Measurements from ENCODE around the gene PLXNA2.

Gene PLXNA2

DNA sequence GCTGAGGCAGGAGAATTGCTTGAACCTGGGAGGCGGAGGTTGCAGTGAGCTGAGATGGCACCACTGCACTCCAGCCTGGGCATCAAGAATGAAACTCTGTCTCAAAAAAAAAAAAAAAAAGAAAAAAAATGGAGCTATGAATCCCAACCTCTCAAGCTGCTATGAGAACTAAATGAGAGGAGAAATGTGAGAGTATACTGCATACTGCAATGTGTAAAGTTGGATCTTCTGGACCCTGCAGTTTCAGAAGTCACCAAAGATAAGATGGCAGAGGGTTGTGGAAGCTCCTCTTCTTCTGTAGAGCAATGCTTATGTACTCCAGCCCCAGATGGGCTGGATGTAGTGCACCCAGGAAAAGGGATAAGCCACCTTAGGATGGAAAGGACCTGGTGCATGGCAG is 55.6 kb downstream of the PLXNA2 start:
- no peaks in the 10 kb centered on the region for H3K9me3 ChIP-seq (ENCODE audit: control extremely low read depth in 1 of 5, control insufficient read depth in 4 of 5, insufficient read depth in 2 of 5, low read depth in 1 of 5, low read length in 4 of 5)

DNA sequence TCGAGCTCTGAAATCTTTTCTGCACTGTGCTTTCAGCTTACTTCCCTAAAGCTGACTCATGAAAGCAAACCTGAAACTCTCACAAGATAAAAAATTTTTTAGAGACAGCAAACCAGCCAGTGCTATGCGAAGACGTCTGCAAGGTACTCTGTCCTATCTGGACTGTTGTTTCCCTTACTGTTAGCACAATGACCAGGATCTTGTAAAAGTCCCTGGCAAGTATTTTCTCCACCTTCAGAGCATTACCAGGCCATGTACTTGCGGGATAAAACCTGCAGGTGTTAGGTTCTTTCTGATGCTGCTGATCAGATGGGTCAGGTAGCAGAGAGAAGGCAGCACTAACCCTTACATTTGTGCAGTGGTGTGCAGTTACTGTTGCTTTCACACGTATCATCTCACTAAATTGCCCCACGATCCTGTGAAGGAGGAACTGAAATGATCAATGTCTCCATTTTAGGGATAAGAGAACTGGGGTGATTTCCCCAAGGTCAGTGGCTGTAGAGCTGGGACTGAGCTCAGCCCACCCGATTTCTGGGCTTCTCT is 56.6 kb downstream of the PLXNA2 start:
- CTCF ChIA-PET, result interaction anchor here (0.6 to 1.6 kb wide), 6 partner anchors 9 to 303 kb away, joined by 3 to 6 read pairs (median 4); no protein-coding TSS in a partner anchor

More for the DNA sequence above, 55.6 kb downstream of the PLXNA2 start:
- Histone ChIP-seq H3K4me1 (ENCODE audit: control extremely low read depth in 1 of 4, control insufficient read depth in 4 of 4, insufficient read depth in 4 of 4, low read length in 3 of 4) (peaks cover 0 to 24% (median 10%) of the 10 kb centered on the region in 4 experiments), H3K4me3 (ENCODE audit: control insufficient read depth in 1 of 7, extremely low read depth in 1 of 7, insufficient read depth in 4 of 7, low read depth in 2 of 7, low read length in 6 of 7) (no peak overlapping the region), H3K27me3 (replicated peaks in 2 of 5; ENCODE audit: control insufficient read depth in 4 of 5, insufficient read depth in 5 of 5, low read length in 4 of 5) (peaks cover 0 to 1% (median 0%) of the 10 kb centered on the region in 5 experiments), H3K27ac (ENCODE audit: insufficient read depth in 1 of 2, low read depth in 1 of 2, low read length in 2 of 2, poor library complexity in 1 of 2, severe bottlenecking in 2 of 2) (no peak overlapping the region), H3K36me3 (ENCODE audit: control insufficient read depth in 4 of 4, insufficient read depth in 4 of 4, low read length in 3 of 4) (no peaks in the 10 kb centered on the region)
- ChIA-PET CTCF (interaction anchor here (1.1 kb wide), 1 partner anchor 34 kb away, joined by 4 read pairs; no protein-coding TSS in a partner anchor), POLR2A (no interaction called here)
- DNase-seq, result no peak
- no CpG with 5 or more reads among the region's 1 CpG for WGBS (ENCODE audit: insufficient coverage)

DNA sequence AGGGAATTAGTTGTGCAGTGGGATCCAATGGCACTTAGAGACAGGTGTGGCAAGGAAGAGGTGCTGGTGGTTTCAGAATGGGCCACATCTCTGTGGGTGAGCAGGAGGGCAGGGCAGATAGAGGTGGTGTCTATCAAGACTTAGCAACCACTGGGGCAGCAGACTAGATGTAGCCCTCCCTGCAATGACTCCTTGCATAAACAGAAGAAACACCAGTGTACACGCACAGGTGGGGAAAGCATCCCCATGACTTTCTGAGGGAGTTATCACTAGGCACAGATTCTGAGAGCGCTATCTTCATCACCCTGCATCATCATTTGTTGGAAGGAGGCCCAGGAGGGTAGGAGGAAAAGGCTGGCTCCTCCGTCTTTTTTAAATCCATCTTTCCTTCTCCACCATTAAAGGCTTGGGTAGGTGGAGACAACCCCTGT is 58.4 kb downstream of the PLXNA2 start:
- H3K36me3 ChIP-seq (ENCODE audit: control insufficient read depth in 4 of 4, insufficient read depth in 4 of 4, low read length in 3 of 4), result no peaks in the 10 kb centered on the region
- no peaks in the 10 kb centered on the region for H3K9me3 ChIP-seq (ENCODE audit: control extremely low read depth in 1 of 5, control insufficient read depth in 4 of 5, insufficient read depth in 2 of 5, low read depth in 1 of 5, low read length in 4 of 5)
- peaks cover 0 to 24% (median 10%) of the 10 kb centered on the region in 4 experiments for H3K4me1 ChIP-seq (ENCODE audit: control extremely low read depth in 1 of 4, control insufficient read depth in 4 of 4, insufficient read depth in 4 of 4, low read length in 3 of 4)
- no peak overlapping the region for H3K27ac ChIP-seq (ENCODE audit: insufficient read depth in 1 of 2, low read depth in 1 of 2, low read length in 2 of 2, poor library complexity in 1 of 2, severe bottlenecking in 2 of 2)
- no peak overlapping the region for H3K4me3 ChIP-seq (ENCODE audit: control insufficient read depth in 1 of 7, extremely low read depth in 1 of 7, insufficient read depth in 4 of 7, low read depth in 2 of 7, low read length in 6 of 7)
- POLR2A ChIA-PET, result no interaction called here
- CTCF ChIA-PET, result no interaction called here
- H3K27me3 ChIP-seq (replicated peaks in 2 of 5; ENCODE audit: control insufficient read depth in 4 of 5, insufficient read depth in 5 of 5, low read length in 4 of 5), result peaks cover 0 to 1% (median 0%) of the 10 kb centered on the region in 5 experiments
- no peak for DNase-seq
- 100% methylated on average over 1 of the region's 3 CpGs for WGBS (ENCODE audit: insufficient coverage)

More for the DNA sequence above, 56.6 kb downstream of the PLXNA2 start:
- H3K36me3 ChIP-seq (ENCODE audit: control insufficient read depth in 4 of 4, insufficient read depth in 4 of 4, low read length in 3 of 4), result no peaks in the 10 kb centered on the region
- POLR2A ChIA-PET, result interaction anchor here (0.8 kb wide), 1 partner anchor 8 kb away, joined by 3 read pairs; no protein-coding TSS in a partner anchor
- peaks cover 0 to 1% (median 0%) of the 10 kb centered on the region in 5 experiments for H3K27me3 ChIP-seq (replicated peaks in 2 of 5; ENCODE audit: control insufficient read depth in 4 of 5, insufficient read depth in 5 of 5, low read length in 4 of 5)
- peak in 2 of 3 donors; percentile 45 to 47 for DNase-seq
- H3K4me3 ChIP-seq (ENCODE audit: control insufficient read depth in 1 of 7, extremely low read depth in 1 of 7, insufficient read depth in 4 of 7, low read depth in 2 of 7, low read length in 6 of 7), result no peak overlapping the region
- no peaks in the 10 kb centered on the region for H3K9me3 ChIP-seq (ENCODE audit: control extremely low read depth in 1 of 5, control insufficient read depth in 4 of 5, insufficient read depth in 2 of 5, low read depth in 1 of 5, low read length in 4 of 5)
- WGBS (ENCODE audit: insufficient coverage), result 32% methylated on average over 5 of the region's 7 CpGs
- H3K27ac ChIP-seq (ENCODE audit: insufficient read depth in 1 of 2, low read depth in 1 of 2, low read length in 2 of 2, poor library complexity in 1 of 2, severe bottlenecking in 2 of 2), result no peak overlapping the region
- H3K4me1 ChIP-seq (ENCODE audit: control extremely low read depth in 1 of 4, control insufficient read depth in 4 of 4, insufficient read depth in 4 of 4, low read length in 3 of 4), result peaks cover 0 to 24% (median 10%) of the 10 kb centered on the region in 4 experiments

- ChIA-PET CTCF (no interaction called here), POLR2A (no interaction called here)
- Histone ChIP-seq H3K27me3 (replicated peaks in 2 of 5; ENCODE audit: control insufficient read depth in 4 of 5, insufficient read depth in 5 of 5, low read length in 4 of 5) (peaks cover 0 to under 1% (median 0%) of the 10 kb centered on the region in 5 experiments), H3K4me3 (ENCODE audit: control insufficient read depth in 1 of 7, extremely low read depth in 1 of 7, insufficient read depth in 4 of 7, low read depth in 2 of 7, low read length in 6 of 7) (no peak overlapping the region), H3K9me3 (ENCODE audit: control extremely low read depth in 1 of 5, control insufficient read depth in 4 of 5, insufficient read depth in 2 of 5, low read depth in 1 of 5, low read length in 4 of 5) (no peaks in the 10 kb centered on the region), H3K27ac (ENCODE audit: insufficient read depth in 1 of 2, low read depth in 1 of 2, low read length in 2 of 2, poor library complexity in 1 of 2, severe bottlenecking in 2 of 2) (no peak overlapping the region), H3K4me1 (ENCODE audit: control extremely low read depth in 1 of 4, control insufficient read depth in 4 of 4, insufficient read depth in 4 of 4, low read length in 3 of 4) (peaks cover 0 to 24% (median 10%) of the 10 kb centered on the region in 4 experiments), H3K36me3 (ENCODE audit: control insufficient read depth in 4 of 4, insufficient read depth in 4 of 4, low read length in 3 of 4) (no peaks in the 10 kb centered on the region)
- DNase-seq, result no peak
- 94% methylated on average over 2 of the region's 5 CpGs for WGBS (ENCODE audit: insufficient coverage)
These were observed 59.1 kb downstream of the PLXNA2 start for GRCh38 chr1:208184966-208185654.

DNA sequence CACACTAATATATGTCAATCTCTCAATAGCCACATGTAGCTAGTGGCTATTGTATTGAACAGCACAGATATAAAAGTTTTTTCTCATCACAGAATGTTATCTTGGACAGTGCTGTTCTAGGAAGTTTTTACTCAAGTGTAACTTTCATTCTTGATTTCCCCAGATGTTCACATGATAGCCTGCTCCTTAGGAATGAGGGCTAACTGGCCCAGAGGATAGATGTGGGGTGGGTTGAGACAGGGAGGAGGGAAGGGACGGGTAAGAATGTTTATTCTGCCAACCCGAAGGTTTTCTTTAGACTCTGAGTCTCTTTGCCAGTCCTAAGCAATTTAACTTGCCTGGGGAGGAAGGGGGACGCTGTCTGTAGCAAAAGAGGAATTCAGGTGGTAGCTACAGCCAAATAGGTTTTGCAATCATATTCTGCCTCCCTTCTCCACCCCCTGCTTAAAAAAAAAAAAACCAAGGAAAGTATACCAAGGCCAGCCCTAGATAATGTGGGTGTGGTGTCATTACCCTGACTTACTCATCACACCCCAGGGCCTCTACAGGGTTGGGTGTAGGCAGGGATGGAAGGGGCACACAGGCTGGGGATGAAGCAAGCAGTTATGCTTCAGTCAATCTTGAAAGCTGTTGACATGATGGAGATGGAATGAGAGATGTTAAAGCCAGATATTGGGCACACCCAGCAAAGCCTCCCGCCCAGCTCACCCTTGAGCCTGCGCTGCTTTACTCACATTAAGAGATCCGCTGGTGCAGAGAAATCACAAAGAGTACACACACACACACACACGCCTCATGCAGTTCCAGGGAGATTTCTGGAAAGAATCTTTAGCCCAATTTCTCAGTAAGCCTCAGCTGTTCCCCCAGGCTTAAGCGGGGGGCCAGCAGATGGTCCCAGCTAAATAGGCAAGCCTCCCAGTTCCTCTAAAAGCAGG is 59.9 kb downstream of the PLXNA2 start:
- peaks cover 0 to 22% (median 9%) of the 10 kb centered on the region in 4 experiments for H3K4me1 ChIP-seq (ENCODE audit: control extremely low read depth in 1 of 4, control insufficient read depth in 4 of 4, insufficient read depth in 4 of 4, low read length in 3 of 4)
- POLR2A ChIA-PET, result interaction anchor here (0.6 kb wide), 1 partner anchor 9 kb away, joined by 3 read pairs; no protein-coding TSS in a partner anchor
- 100% methylated on average over 3 of the region's 8 CpGs for WGBS (ENCODE audit: insufficient coverage)

GRCh38 chr1:208182880-208183645 is 61.1 kb downstream of the PLXNA2 start:
- CTCF ChIA-PET, result no interaction called here
- H3K27ac ChIP-seq (ENCODE audit: insufficient read depth in 1 of 2, low read depth in 1 of 2, low read length in 2 of 2, poor library complexity in 1 of 2, severe bottlenecking in 2 of 2), result no peak overlapping the region
- POLR2A ChIA-PET, result interaction anchor here (0.6 kb wide), 2 partner anchors 24 to 123 kb away, joined by 3 read pairs; no protein-coding TSS in a partner anchor
- H3K9me3 ChIP-seq (ENCODE audit: control extremely low read depth in 1 of 5, control insufficient read depth in 4 of 5, insufficient read depth in 2 of 5, low read depth in 1 of 5, low read length in 4 of 5), result no peaks in the 10 kb centered on the region
- no peak for DNase-seq
- H3K36me3 ChIP-seq (ENCODE audit: control insufficient read depth in 4 of 4, insufficient read depth in 4 of 4, low read length in 3 of 4), result no peaks in the 10 kb centered on the region
- H3K27me3 ChIP-seq (replicated peaks in 2 of 5; ENCODE audit: control insufficient read depth in 4 of 5, insufficient read depth in 5 of 5, low read length in 4 of 5), result no peaks in the 10 kb centered on the region
- 93% methylated on average over 5 of the region's 10 CpGs for WGBS (ENCODE audit: insufficient coverage)
- H3K4me3 ChIP-seq (ENCODE audit: control insufficient read depth in 1 of 7, extremely low read depth in 1 of 7, insufficient read depth in 4 of 7, low read depth in 2 of 7, low read length in 6 of 7), result no peak overlapping the region
- H3K4me1 ChIP-seq (ENCODE audit: control extremely low read depth in 1 of 4, control insufficient read depth in 4 of 4, insufficient read depth in 4 of 4, low read length in 3 of 4), result peaks cover 0 to 16% (median 6%) of the 10 kb centered on the region in 4 experiments

More for the DNA sequence above, 59.9 kb downstream of the PLXNA2 start:
- no peaks in the 10 kb centered on the region for H3K36me3 ChIP-seq (ENCODE audit: control insufficient read depth in 4 of 4, insufficient read depth in 4 of 4, low read length in 3 of 4)
- peak in 2 of 3 donors; percentile 31 to 42 for DNase-seq
- no peak overlapping the region for H3K27ac ChIP-seq (ENCODE audit: insufficient read depth in 1 of 2, low read depth in 1 of 2, low read length in 2 of 2, poor library complexity in 1 of 2, severe bottlenecking in 2 of 2)
- no peak overlapping the region for H3K4me3 ChIP-seq (ENCODE audit: control insufficient read depth in 1 of 7, extremely low read depth in 1 of 7, insufficient read depth in 4 of 7, low read depth in 2 of 7, low read length in 6 of 7)
- H3K9me3 ChIP-seq (ENCODE audit: control extremely low read depth in 1 of 5, control insufficient read depth in 4 of 5, insufficient read depth in 2 of 5, low read depth in 1 of 5, low read length in 4 of 5), result no peaks in the 10 kb centered on the region
- CTCF ChIA-PET, result no interaction called here
- no peaks in the 10 kb centered on the region for H3K27me3 ChIP-seq (replicated peaks in 2 of 5; ENCODE audit: control insufficient read depth in 4 of 5, insufficient read depth in 5 of 5, low read length in 4 of 5)

Measured in common myeloid progenitor, CD34-positive (primary cell).